ENCODE data around the gene KCTD4. TPM values are rescaled to one million over a fixed set of nuclear protein-coding genes. Genes with fewer than 3 reads are reported as not detected.

Gene KCTD4
- polyA plus RNA-seq, 2 donors, result 0.02 TPM; not detected in 1

DNA sequence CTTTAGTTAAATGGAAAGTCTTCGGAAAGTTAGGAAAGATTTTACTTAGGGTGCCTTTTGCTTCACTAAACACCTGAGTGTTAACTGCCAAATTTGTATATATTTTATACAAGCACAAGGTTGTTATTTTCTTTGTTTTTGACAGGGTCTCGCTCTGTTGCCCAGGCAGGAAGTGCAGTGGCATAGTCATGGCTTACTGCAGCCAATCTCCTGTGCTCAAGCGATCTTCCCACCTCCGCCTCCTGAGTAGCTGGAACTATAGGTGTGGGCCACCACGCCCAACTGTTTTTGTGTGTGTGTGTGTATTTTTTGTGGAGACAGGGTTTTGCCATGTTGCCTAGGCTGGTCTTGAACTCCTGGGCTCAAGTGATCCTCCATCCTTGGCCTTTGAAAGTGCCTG is 16.2 kb downstream of the KCTD4 start:
- WGBS, 2 donors, result 91% methylated on average over 5 of the region's 5 CpGs
- Histone ChIP-seq H3K4me3 (ENCODE audit: low read depth in 1 of 2, low read length in 2 of 2) (no peak overlapping the region), H3K27me3 (ENCODE audit: control insufficient read depth in 1 of 2, insufficient read depth in 2 of 2, low read length in 2 of 2) (no peaks in the 10 kb centered on the region), H3K36me3 (ENCODE audit: control insufficient read depth in 2 of 2, insufficient read depth in 2 of 2, low read length in 1 of 2) (no peaks in the 10 kb centered on the region), H3K9me3 (ENCODE audit: control insufficient read depth in 2 of 2, insufficient read depth in 1 of 2, low read depth in 1 of 2, low read length in 1 of 2) (no peaks in the 10 kb centered on the region), H3K4me1 (ENCODE audit: control insufficient read depth in 2 of 2, insufficient read depth in 2 of 2, low read length in 1 of 2) (no peaks in the 10 kb centered on the region), H3K27ac (ENCODE audit: low read depth in 2 of 2, low read length in 1 of 2) (no peak overlapping the region)

DNA sequence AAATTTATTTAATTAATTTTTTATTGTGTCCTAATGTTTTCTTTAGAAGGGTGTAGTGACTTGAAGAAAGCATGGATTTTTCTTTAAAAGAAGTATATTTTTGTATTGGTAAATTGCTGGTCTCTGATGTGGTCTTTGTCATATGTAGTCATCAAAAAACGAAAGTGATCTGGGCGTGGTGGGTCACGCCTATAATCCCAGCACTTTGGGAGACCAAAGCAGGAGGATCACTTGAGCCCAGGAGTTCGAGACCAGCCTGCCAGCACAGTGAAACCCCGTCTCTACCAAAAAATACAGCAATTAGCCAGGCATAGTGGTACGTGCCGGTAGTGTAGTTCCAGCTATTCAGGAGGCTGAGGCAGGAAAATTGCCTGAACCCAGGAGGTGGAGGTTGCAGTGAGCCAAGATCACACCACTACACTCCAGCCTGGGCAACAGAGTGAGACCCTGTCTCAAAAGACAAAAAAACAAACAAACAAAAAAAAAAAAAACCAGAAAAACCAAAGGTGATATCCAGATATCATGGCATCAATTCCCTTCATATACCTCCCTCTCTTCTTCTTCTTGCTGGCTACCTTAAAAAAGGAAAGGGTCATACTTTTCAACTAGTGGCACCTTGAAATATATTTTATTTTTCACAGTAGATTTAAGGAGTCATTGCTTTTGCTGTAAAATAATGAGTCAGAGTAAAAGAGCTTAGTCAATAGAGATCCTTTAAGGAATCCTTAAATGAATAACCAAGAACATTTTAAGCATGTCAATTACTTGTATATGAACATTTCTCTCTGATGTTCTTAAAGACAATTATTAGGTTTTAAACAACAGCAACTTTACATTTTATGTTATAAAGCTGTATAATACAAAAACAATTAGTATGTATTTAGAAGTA is 19.9 kb downstream of the KCTD4 start:
- H3K4me1 ChIP-seq (ENCODE audit: control insufficient read depth in 2 of 2, insufficient read depth in 2 of 2, low read length in 1 of 2), result no peaks in the 10 kb centered on the region
- H3K27me3 ChIP-seq (ENCODE audit: control insufficient read depth in 1 of 2, insufficient read depth in 2 of 2, low read length in 2 of 2), result no peaks in the 10 kb centered on the region
- H3K4me3 ChIP-seq (ENCODE audit: low read depth in 1 of 2, low read length in 2 of 2), result no peak overlapping the region
- H3K9me3 ChIP-seq (ENCODE audit: control insufficient read depth in 2 of 2, insufficient read depth in 1 of 2, low read depth in 1 of 2, low read length in 1 of 2), result no peaks in the 10 kb centered on the region
- 87 to 88% methylated on average over 7 of the region's 7 CpGs for WGBS, 2 donors
- H3K36me3 ChIP-seq (ENCODE audit: control insufficient read depth in 2 of 2, insufficient read depth in 2 of 2, low read length in 1 of 2), result no peaks in the 10 kb centered on the region
- no peak overlapping the region for H3K27ac ChIP-seq (ENCODE audit: low read depth in 2 of 2, low read length in 1 of 2)

DNA sequence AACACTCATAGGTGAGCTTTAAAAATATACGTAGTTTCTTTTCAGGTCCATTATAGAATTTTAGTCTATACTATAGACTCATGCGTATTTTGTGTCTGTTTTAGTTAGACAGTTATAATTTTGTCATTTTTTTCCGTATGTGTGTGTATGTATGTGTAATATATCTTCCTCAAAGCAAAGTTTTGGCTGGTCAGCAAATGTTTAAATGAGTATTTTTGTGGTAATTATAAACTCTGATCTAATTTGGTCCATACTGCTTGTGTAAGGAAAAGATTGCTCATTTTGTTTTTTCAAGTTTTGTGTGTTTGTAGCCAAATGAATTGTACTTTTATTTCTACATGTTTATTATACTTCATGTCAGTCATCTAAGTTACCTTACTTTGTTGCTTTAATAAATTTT is 20.5 kb downstream of the KCTD4 start:
- H3K4me3 ChIP-seq (ENCODE audit: low read depth in 1 of 2, low read length in 2 of 2), result no peak overlapping the region
- no peak overlapping the region for H3K27ac ChIP-seq (ENCODE audit: low read depth in 2 of 2, low read length in 1 of 2)
- 81 to 90% methylated on average over 3 of the region's 3 CpGs for WGBS, 2 donors
- no peaks in the 10 kb centered on the region for H3K27me3 ChIP-seq (ENCODE audit: control insufficient read depth in 1 of 2, insufficient read depth in 2 of 2, low read length in 2 of 2)
- H3K36me3 ChIP-seq (ENCODE audit: control insufficient read depth in 2 of 2, insufficient read depth in 2 of 2, low read length in 1 of 2), result no peaks in the 10 kb centered on the region
- H3K9me3 ChIP-seq (ENCODE audit: control insufficient read depth in 2 of 2, insufficient read depth in 1 of 2, low read depth in 1 of 2, low read length in 1 of 2), result no peaks in the 10 kb centered on the region
- no peaks in the 10 kb centered on the region for H3K4me1 ChIP-seq (ENCODE audit: control insufficient read depth in 2 of 2, insufficient read depth in 2 of 2, low read length in 1 of 2)

DNA sequence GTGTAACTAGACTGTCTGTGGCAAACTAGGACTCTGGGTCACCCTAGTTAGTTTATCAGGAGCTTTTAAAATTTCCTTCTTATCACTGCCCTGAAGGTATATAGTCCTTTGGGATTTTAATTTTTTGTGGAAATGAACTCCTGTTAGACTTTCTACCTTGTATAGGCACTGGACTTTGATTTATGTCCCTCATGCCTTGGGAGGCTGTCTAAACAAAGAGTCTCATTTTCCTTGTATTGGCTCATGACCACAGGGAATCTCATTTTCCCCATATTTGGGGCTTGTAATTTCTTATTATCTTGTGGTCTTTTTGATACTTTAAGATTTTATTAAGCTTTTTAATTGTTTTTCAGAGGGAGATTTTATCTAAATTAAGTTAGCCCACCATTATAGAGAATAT is 21.4 kb downstream of the KCTD4 start:
- no peaks in the 10 kb centered on the region for H3K4me1 ChIP-seq (ENCODE audit: control insufficient read depth in 2 of 2, insufficient read depth in 2 of 2, low read length in 1 of 2)
- no peaks in the 10 kb centered on the region for H3K9me3 ChIP-seq (ENCODE audit: control insufficient read depth in 2 of 2, insufficient read depth in 1 of 2, low read depth in 1 of 2, low read length in 1 of 2)
- H3K27ac ChIP-seq (ENCODE audit: low read depth in 2 of 2, low read length in 1 of 2), result no peak overlapping the region
- no peaks in the 10 kb centered on the region for H3K36me3 ChIP-seq (ENCODE audit: control insufficient read depth in 2 of 2, insufficient read depth in 2 of 2, low read length in 1 of 2)
- no peaks in the 10 kb centered on the region for H3K27me3 ChIP-seq (ENCODE audit: control insufficient read depth in 1 of 2, insufficient read depth in 2 of 2, low read length in 2 of 2)
- no peak overlapping the region for H3K4me3 ChIP-seq (ENCODE audit: low read depth in 1 of 2, low read length in 2 of 2)

DNA sequence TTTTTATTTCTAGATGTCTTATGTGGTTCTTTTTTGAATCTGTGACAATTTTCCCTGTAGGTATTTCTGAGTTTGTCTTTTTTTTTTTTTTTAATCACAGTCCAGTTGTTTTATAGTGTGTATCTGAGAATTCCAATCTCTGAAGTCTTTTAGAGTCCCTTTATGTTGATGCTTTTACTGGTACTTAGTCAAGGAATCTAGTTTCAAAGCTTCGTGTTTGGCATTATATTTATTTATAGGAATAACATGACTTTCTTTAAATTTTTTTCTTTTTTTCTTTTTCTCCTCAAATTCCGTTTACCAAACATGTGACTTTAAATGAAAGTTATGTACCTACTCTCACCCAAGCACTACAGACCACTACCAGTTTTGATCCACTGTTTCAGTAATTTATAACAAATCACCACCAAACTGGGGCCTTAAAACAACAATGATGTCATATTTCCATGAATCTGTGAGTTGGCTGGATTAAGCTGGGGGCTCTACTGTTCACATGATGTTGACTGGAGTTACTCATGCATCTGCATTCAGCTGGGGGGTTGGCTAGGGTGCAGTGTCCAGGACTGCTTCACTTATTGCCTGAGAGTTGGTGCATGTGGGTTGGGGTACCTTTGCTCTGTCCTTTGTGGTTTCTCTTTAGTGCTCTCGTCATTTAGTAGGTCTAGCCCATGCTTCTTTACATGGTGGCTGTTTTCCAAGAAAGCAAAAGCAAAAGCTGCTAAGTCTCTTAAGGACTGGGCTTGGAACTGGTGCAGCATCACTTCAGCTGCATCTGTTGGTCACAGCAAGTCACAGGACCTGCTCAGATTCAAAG is 22.3 kb downstream of the KCTD4 start:
- Histone ChIP-seq H3K27me3 (ENCODE audit: control insufficient read depth in 1 of 2, insufficient read depth in 2 of 2, low read length in 2 of 2) (no peaks in the 10 kb centered on the region), H3K4me1 (ENCODE audit: control insufficient read depth in 2 of 2, insufficient read depth in 2 of 2, low read length in 1 of 2) (no peaks in the 10 kb centered on the region), H3K4me3 (ENCODE audit: low read depth in 1 of 2, low read length in 2 of 2) (no peak overlapping the region), H3K27ac (ENCODE audit: low read depth in 2 of 2, low read length in 1 of 2) (no peak overlapping the region), H3K9me3 (ENCODE audit: control insufficient read depth in 2 of 2, insufficient read depth in 1 of 2, low read depth in 1 of 2, low read length in 1 of 2) (no peaks in the 10 kb centered on the region), H3K36me3 (ENCODE audit: control insufficient read depth in 2 of 2, insufficient read depth in 2 of 2, low read length in 1 of 2) (no peaks in the 10 kb centered on the region)
- 70 to 73% methylated on average over 3 of the region's 3 CpGs for WGBS, 2 donors

DNA sequence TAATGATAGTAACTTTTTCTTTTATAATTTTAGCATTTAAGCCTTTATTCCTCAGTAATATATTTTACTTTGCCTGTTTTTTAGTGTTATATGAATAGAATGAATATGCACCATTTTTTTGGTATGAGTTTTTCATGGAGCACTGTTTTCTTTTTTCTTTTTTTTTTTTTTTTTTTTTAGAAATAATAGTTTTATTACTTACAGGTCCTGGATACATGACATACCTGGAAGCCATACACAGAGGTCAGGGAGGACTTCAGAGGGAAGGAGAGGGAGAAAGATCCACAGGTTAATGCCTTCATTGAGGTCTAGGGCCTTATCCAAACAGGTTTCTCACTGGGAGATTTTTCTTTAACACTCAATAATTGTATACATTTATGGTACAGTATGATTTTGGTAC is 26.4 kb downstream of the KCTD4 start:
- H3K9me3 ChIP-seq (ENCODE audit: control insufficient read depth in 2 of 2, insufficient read depth in 1 of 2, low read depth in 1 of 2, low read length in 1 of 2), result no peaks in the 10 kb centered on the region
- H3K27me3 ChIP-seq (ENCODE audit: control insufficient read depth in 1 of 2, insufficient read depth in 2 of 2, low read length in 2 of 2), result no peaks in the 10 kb centered on the region
- no peaks in the 10 kb centered on the region for H3K36me3 ChIP-seq (ENCODE audit: control insufficient read depth in 2 of 2, insufficient read depth in 2 of 2, low read length in 1 of 2)
- H3K4me3 ChIP-seq (ENCODE audit: low read depth in 1 of 2, low read length in 2 of 2), result no peak overlapping the region
- no peaks in the 10 kb centered on the region for H3K4me1 ChIP-seq (ENCODE audit: control insufficient read depth in 2 of 2, insufficient read depth in 2 of 2, low read length in 1 of 2)
- no peak overlapping the region for H3K27ac ChIP-seq (ENCODE audit: low read depth in 2 of 2, low read length in 1 of 2)

DNA sequence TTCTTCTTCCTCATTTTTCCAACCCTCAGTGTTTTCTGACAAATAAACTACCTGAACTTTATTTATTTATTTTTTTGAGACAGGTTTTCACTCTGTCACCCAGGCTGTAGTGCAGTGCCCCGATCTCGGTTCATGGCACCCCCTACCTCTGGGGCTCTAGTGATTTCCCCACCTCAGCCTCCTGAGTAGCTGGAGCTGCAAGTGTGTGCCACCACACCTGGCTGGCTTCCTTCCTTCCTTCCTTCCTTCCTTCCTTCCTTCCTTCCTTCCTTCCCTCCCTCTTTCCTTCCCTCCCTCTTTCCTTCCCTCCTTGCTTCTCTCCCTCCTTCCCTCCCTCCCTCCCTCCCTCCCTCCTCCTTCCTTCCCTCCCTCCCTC is 32.3 kb downstream of the KCTD4 start:
- H3K36me3 ChIP-seq (ENCODE audit: control insufficient read depth in 2 of 2, insufficient read depth in 2 of 2, low read length in 1 of 2), result peaks cover 0 to 3% of the 10 kb centered on the region in 2 donors
- WGBS, 2 donors, result 40 to 45% methylated on average over 2 of the region's 2 CpGs
- H3K27me3 ChIP-seq (ENCODE audit: control insufficient read depth in 1 of 2, insufficient read depth in 2 of 2, low read length in 2 of 2), result no peaks in the 10 kb centered on the region
- H3K27ac ChIP-seq (ENCODE audit: low read depth in 2 of 2, low read length in 1 of 2), result peak overlapping the region; percentile 70 to 84
- H3K4me1 ChIP-seq (ENCODE audit: control insufficient read depth in 2 of 2, insufficient read depth in 2 of 2, low read length in 1 of 2), result peaks cover 0 to 4% of the 10 kb centered on the region in 2 donors
- H3K4me3 ChIP-seq (ENCODE audit: low read depth in 1 of 2, low read length in 2 of 2), result no peak overlapping the region
- H3K9me3 ChIP-seq (ENCODE audit: control insufficient read depth in 2 of 2, insufficient read depth in 1 of 2, low read depth in 1 of 2, low read length in 1 of 2), result no peaks in the 10 kb centered on the region

DNA sequence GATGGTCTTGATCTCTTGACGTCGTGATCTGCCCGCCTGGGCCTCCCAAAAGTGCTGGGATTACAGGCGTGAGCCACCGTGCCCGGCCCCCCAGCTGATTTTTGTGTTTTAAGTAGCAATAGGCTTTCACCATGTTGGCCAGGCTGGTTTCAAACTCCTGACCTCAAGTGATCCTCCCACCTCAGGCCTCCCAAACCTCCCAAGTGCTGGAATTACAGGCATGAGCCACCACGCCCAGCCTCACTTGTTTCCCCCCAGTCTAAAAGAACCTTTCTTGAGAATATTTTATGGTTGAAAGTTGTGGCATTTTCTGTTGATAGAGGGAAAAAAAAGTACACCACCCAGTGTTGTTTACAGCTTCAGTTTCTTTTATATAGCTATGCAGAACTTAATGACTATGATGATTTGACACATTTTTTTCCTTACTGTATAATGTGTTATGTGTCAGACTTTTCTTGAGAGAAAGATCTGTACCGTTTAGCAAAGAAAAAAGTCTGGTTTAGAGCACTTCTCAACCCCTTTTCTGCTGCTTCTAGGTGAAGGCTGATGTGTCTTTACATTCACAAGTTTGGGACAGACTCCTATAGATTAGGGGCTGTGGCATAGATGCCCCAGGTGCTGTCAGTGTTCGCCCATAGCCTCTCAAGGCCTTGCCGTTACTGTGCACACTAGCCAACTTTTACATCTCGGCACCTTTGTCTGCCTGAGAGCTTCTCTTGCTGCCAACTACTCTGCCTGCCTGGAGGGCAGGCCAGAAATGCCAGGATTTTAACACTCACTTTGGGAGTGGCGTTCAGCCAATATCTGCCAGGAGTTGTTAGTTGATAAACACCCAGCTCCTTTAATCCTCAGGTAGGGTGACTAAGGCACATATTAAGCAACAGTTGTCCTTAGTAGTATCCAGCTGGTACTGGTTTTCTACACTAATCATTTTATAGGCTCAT is 33.0 kb downstream of the KCTD4 start:
- WGBS, 2 donors, result 72 to 74% methylated on average over 12 of the region's 12 CpGs
- Histone ChIP-seq H3K4me3 (ENCODE audit: low read depth in 1 of 2, low read length in 2 of 2) (no peak overlapping the region), H3K27me3 (ENCODE audit: control insufficient read depth in 1 of 2, insufficient read depth in 2 of 2, low read length in 2 of 2) (no peaks in the 10 kb centered on the region), H3K4me1 (ENCODE audit: control insufficient read depth in 2 of 2, insufficient read depth in 2 of 2, low read length in 1 of 2) (peaks cover 0 to 4% of the 10 kb centered on the region in 2 donors), H3K36me3 (ENCODE audit: control insufficient read depth in 2 of 2, insufficient read depth in 2 of 2, low read length in 1 of 2) (peaks cover 0 to 3% of the 10 kb centered on the region in 2 donors), H3K27ac (ENCODE audit: low read depth in 2 of 2, low read length in 1 of 2) (peak overlapping the region; percentile 42 to 79), H3K9me3 (ENCODE audit: control insufficient read depth in 2 of 2, insufficient read depth in 1 of 2, low read depth in 1 of 2, low read length in 1 of 2) (no peaks in the 10 kb centered on the region)

DNA sequence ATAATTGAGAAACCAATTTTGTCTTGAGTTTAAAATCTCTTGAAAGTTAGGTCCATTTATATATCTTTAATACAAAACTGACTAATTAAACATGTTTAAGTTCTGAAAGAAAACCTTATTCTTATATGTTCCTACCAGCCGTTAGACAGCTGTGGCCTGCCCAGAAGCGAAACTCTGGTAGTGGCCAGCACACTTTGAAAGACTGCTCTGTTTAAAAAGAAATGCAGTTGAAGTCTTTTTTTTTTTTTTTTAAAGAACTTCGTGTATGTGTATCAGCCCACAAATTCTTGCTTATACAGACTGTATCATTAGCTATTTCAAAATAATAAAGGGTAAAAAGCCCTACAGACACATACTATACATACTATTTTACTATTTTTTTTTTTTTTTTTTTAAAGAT is 34.0 kb downstream of the KCTD4 start:
- no peaks in the 10 kb centered on the region for H3K27me3 ChIP-seq (ENCODE audit: control insufficient read depth in 1 of 2, insufficient read depth in 2 of 2, low read length in 2 of 2)
- no peaks in the 10 kb centered on the region for H3K9me3 ChIP-seq (ENCODE audit: control insufficient read depth in 2 of 2, insufficient read depth in 1 of 2, low read depth in 1 of 2, low read length in 1 of 2)
- H3K4me3 ChIP-seq (ENCODE audit: low read depth in 1 of 2, low read length in 2 of 2), result no peak overlapping the region
- peaks cover 0 to 3% of the 10 kb centered on the region in 2 donors for H3K36me3 ChIP-seq (ENCODE audit: control insufficient read depth in 2 of 2, insufficient read depth in 2 of 2, low read length in 1 of 2)
- 86 to 88% methylated on average over 3 of the region's 3 CpGs for WGBS, 2 donors
- H3K4me1 ChIP-seq (ENCODE audit: control insufficient read depth in 2 of 2, insufficient read depth in 2 of 2, low read length in 1 of 2), result peaks cover 0 to 4% of the 10 kb centered on the region in 2 donors
- H3K27ac ChIP-seq (ENCODE audit: low read depth in 2 of 2, low read length in 1 of 2), result no peak overlapping the region
